ENCODE measurements around the gene SAG. TPM values are rescaled to one million over a fixed set of nuclear protein-coding genes. Genes with fewer than 3 reads are reported as not detected.

The SAG gene
- total and polyA plus RNA-seq, 4 donors, result not detected

GRCh38 chr2:233363744-233364235, 56.2 kb downstream of the SAG start (continued):
- TF ChIP-seq REST (IDR thresholded peaks at IDR 0.05) (no peak), NR2F2 (IDR thresholded peaks at IDR 0.05) (no peak), ATF3 (IDR thresholded peaks at IDR 0.05) (no peak), SP1 (IDR thresholded peaks at IDR 0.05) (no peak), RXRA (IDR thresholded peaks at IDR 0.05) (no peak), JUND (IDR thresholded peaks at IDR 0.05) (no peak), FOXA2 (IDR thresholded peaks at IDR 0.05) (no peak)

GRCh38 chr2:233365861-233366520, 58.4 kb downstream of the SAG start:
- Histone ChIP-seq H3K9ac (ENCODE audit: low read depth in 1 of 2, low read length in 2 of 2) (no peak overlapping the region), H3K27me3 (ENCODE audit: control insufficient read depth in 4 of 4, insufficient read depth in 4 of 4, low read length in 3 of 4) (no peaks in the 10 kb centered on the region), H3K4me1 (ENCODE audit: control insufficient read depth in 4 of 4, insufficient read depth in 4 of 4, low read length in 3 of 4) (no peaks in the 10 kb centered on the region), H3K27ac (ENCODE audit: low read depth in 1 of 2, low read length in 2 of 2) (no peak overlapping the region), H3K4me3 (ENCODE audit: low read depth in 1 of 3, low read length in 3 of 3) (no peak overlapping the region), H3K9me3 (ENCODE audit: control insufficient read depth in 4 of 4, low read length in 3 of 4) (peaks cover 0 to 3% (median 0%) of the 10 kb centered on the region in 4 donors), H3K36me3 (ENCODE audit: control insufficient read depth in 4 of 4, insufficient read depth in 3 of 4, low read depth in 1 of 4, low read length in 3 of 4) (peaks cover 0 to 6% (median under 1%) of the 10 kb centered on the region in 4 donors)
- no peak for DNase-seq (ENCODE audit: low spot score)
- no peak for TF ChIP-seq RAD21 (IDR thresholded peaks at IDR 0.05)
- TF ChIP-seq MAX (IDR thresholded peaks at IDR 0.05), result no peak
- TF ChIP-seq CTCF (IDR thresholded peaks at IDR 0.05; ENCODE audit: low read depth, low read length, missing input control), result no peak
- no peak for TF ChIP-seq ZBTB33 (IDR thresholded peaks at IDR 0.05)
- no peak for TF ChIP-seq REST (IDR thresholded peaks at IDR 0.05)
- TF ChIP-seq HNF4G (IDR thresholded peaks at IDR 0.05), result no peak
- no peak for TF ChIP-seq YY1 (IDR thresholded peaks at IDR 0.05)
- no peak for TF ChIP-seq HNF4A (conservative IDR thresholded peaks at IDR 0.05)
- no peak for TF ChIP-seq JUND (IDR thresholded peaks at IDR 0.05)
- TF ChIP-seq RXRA (IDR thresholded peaks at IDR 0.05), result no peak
- no peak for TF ChIP-seq FOXA1 (IDR thresholded peaks at IDR 0.05)
- TF ChIP-seq EGR1 (IDR thresholded peaks at IDR 0.05; ENCODE audit: low read depth in 2 of 2), result no peak
- TF ChIP-seq NR2F2 (IDR thresholded peaks at IDR 0.05), result no peak
- TF ChIP-seq FOXA2 (IDR thresholded peaks at IDR 0.05), result no peak
- no peak for TF ChIP-seq ATF3 (IDR thresholded peaks at IDR 0.05)
- TF ChIP-seq GABPA (IDR thresholded peaks at IDR 0.05 in 1 of 2, conservative IDR thresholded peaks at IDR 0.05 in 1 of 2), result no peak
- no peak for TF ChIP-seq SP1 (IDR thresholded peaks at IDR 0.05)
- TF ChIP-seq TAF1 (conservative IDR thresholded peaks at IDR 0.05), result no peak
- WGBS, result 94% methylated on average over 6 of the region's 6 CpGs

All from liver (tissue), 9 donors.